ENCODE data around the gene DBX1.

- TF ChIP-seq, protein P1, sequence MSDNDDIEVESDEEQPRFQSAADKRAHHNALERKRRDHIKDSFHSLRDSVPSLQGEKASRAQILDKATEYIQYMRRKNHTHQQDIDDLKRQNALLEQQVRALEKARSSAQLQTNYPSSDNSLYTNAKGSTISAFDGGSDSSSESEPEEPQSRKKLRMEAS (IDR thresholded peaks at IDR 0.05), result no peak
- no peak for TF ChIP-seq TCF7 (IDR thresholded peaks at IDR 0.05; ENCODE audit: low read depth)
- TF ChIP-seq KLF6 (CRISPR knock-in tag; IDR thresholded peaks at IDR 0.05), result no peak
- TF ChIP-seq PHF20 (CRISPR knock-in tag; IDR thresholded peaks at IDR 0.05), result no peak
- TF ChIP-seq, protein P2, sequence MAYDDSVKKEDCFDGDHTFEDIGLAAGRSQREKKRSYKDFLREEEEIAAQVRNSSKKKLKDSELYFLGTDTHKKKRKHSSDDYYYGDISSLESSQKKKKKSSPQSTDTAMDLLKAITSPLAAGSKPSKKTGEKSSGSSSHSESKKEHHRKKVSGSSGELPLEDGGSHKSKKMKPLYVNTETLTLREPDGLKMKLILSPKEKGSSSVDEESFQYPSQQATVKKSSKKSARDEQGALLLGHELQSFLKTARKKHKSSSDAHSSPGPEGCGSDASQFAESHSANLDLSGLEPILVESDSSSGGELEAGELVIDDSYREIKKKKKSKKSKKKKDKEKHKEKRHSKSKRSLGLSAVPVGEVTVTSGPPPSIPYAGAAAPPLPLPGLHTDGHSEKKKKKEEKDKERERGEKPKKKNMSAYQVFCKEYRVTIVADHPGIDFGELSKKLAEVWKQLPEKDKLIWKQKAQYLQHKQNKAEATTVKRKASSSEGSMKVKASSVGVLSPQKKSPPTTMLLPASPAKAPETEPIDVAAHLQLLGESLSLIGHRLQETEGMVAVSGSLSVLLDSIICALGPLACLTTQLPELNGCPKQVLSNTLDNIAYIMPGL (CRISPR knock-in tag; IDR thresholded peaks at IDR 0.05; ENCODE audit: borderline replicate concordance in 1 of 2, low read depth in 1 of 2), result no peak
- TF ChIP-seq MED1 (CRISPR knock-in tag; IDR thresholded peaks at IDR 0.05), result no peak
- TF ChIP-seq EZH2 (conservative IDR thresholded peaks at IDR 0.05; ENCODE audit: low read depth, low read length), result no peak
- TF ChIP-seq, protein P3, sequence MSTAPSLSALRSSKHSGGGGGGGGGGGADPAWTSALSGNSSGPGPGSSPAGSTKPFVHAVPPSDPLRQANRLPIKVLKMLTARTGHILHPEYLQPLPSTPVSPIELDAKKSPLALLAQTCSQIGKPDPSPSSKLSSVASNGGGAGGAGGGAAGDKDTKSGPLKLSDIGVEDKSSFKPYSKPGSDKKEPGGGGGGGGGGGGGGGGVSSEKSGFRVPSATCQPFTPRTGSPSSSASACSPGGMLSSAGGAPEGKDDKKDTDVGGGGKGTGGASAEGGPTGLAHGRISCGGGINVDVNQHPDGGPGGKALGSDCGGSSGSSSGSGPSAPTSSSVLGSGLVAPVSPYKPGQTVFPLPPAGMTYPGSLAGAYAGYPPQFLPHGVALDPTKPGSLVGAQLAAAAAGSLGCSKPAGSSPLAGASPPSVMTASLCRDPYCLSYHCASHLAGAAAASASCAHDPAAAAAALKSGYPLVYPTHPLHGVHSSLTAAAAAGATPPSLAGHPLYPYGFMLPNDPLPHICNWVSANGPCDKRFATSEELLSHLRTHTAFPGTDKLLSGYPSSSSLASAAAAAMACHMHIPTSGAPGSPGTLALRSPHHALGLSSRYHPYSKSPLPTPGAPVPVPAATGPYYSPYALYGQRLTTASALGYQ (CRISPR knock-in tag; IDR thresholded peaks at IDR 0.05), result no peak
Measured at GRCh38 chr11:20172721-20173447, 12.6 kb upstream of the DBX1 start.

Data from HepG2 (cell line).